HG03565 (cell line): ENCODE data around the gene NDST4.

Experiments
- ATAC-seq: cut with Tn5 transposase; IDR thresholded peaks from one replicate; pipeline ENCODE4 v1.9.1; 2021; ENCODE audit warnings: mild to moderate bottlenecking, moderate library complexity; ENCODE audit not compliant: unreplicated experiment

NDST4 gene

GRCh38 chr4:115113506-115114106 is at the start of gene NDST4:
TSS of gene NDST4 (minus strand) at chr4:115113620. CDS start at chr4:115077036, 36,584 bp downstream.
- no peak for ATAC-seq

GRCh38 chr4:115159141-115159540 is 45.7 kb upstream of the NDST4 start:
- no peak for ATAC-seq

- ATAC-seq = no peak
These were observed 44.9 kb upstream of the NDST4 start for GRCh38 chr4:115158296-115158695.

GRCh38 chr4:115154826-115155225 is 41.4 kb upstream of the NDST4 start:
- no peak for ATAC-seq

GRCh38 chr4:115152965-115153364 is 39.5 kb upstream of the NDST4 start:
- no peak for ATAC-seq

GRCh38 chr4:115152081-115152480 is 38.7 kb upstream of the NDST4 start:
- ATAC-seq = peak; percentile 68

GRCh38 chr4:115149106-115149505 is 35.7 kb upstream of the NDST4 start:
- no peak for ATAC-seq

- no peak for ATAC-seq
These were observed 32.2 kb upstream of the NDST4 start for GRCh38 chr4:115145393-115146160.

- no peak for ATAC-seq
These were observed 14.6 kb upstream of the NDST4 start for GRCh38 chr4:115128037-115128436.

GRCh38 chr4:115126491-115126890 is 13.1 kb upstream of the NDST4 start:
- no peak for ATAC-seq

GRCh38 chr4:115121351-115122043 is 8.1 kb upstream of the NDST4 start:
- no peak for ATAC-seq

GRCh38 chr4:115119804-115120352 is 6.5 kb upstream of the NDST4 start:
- ATAC-seq = no peak

- no peak for ATAC-seq
These were observed 4.2 kb upstream of the NDST4 start for GRCh38 chr4:115117651-115118050.

- ATAC-seq = no peak
These were observed 2.9 kb downstream of the NDST4 start for GRCh38 chr4:115110191-115111181.

- ATAC-seq = no peak
These were observed 4.6 kb downstream of the NDST4 start for GRCh38 chr4:115108850-115109249.

GRCh38 chr4:115107411-115107810 is 6.0 kb downstream of the NDST4 start:
- ATAC-seq = no peak

- no peak for ATAC-seq
These were observed 11.7 kb downstream of the NDST4 start for GRCh38 chr4:115101675-115102074.

GRCh38 chr4:115090483-115091075 is 22.8 kb downstream of the NDST4 start:
- peak; percentile 81 for ATAC-seq

GRCh38 chr4:115082633-115083032 is 30.8 kb downstream of the NDST4 start:
- ATAC-seq = no peak

GRCh38 chr4:115076691-115077090 is 36.7 kb downstream of the NDST4 start:
- no peak for ATAC-seq
